Tibial nerve (tissue), 4 donors: ENCODE results near the gene TENM4. TPM values are rescaled to one million over a fixed set of nuclear protein-coding genes. Genes with fewer than 3 reads are reported as not detected.

ENCODE experiments used
- DNase-seq, 2 donors: peaks; one replicate each; pipeline ENCODE4 v3.0.0-alpha.2; 2019; ENCODE audit warnings: low spot score in 2 of 2
- H3K27ac ChIP-seq, 4 donors: fragments of 200-600 bp; sonication (generic) in 3 of 4; one replicate each; pipeline ENCODE4 v1.5.1; 2017 to 2019; ENCODE audit warnings: mild to moderate bottlenecking in 1 of 4
- H3K27me3 ChIP-seq, 2 donors: fragments of 200-600 bp; sonication (generic) in 1 of 2; one replicate each; pipeline versions ENCODE4 v1.5.1 to v1.6.0; 2017 to 2019
- H3K36me3 ChIP-seq, 3 donors: fragments of 200-600 bp; sonication (generic); one replicate each; pipeline ENCODE4 v1.5.1; 2018 to 2019
- H3K4me1 ChIP-seq, 4 donors: fragments of 200-600 bp; sonication (generic) in 3 of 4; one replicate each; pipeline ENCODE4 v1.5.1; 2017 to 2019
- H3K4me3 ChIP-seq, 4 donors: fragments of 200-600 bp; sonication (generic) in 3 of 4; one replicate each; pipeline ENCODE4 v1.5.1; 2017 to 2019; ENCODE audit warnings: mild to moderate bottlenecking in 1 of 4, moderate library complexity in 1 of 4
- H3K9me3 ChIP-seq, 4 donors: fragments of 200-600 bp; sonication (generic) in 3 of 4; one replicate each; pipeline ENCODE4 v1.5.1; 2017 to 2019
- CTCF ChIP-seq, 5 experiments: fragments of 200-600 bp in 3 of 5; fragments of 450-650 bp in 2 of 5; sonication (generic) in 3 of 5; IDR thresholded peaks; one replicate each; pipeline ENCODE4 v1.5.1; 2016 to 2019; ENCODE audit warnings: antibody characterized with exemption in 5 of 5, mild to moderate bottlenecking in 3 of 5, moderate library complexity in 2 of 5
- EP300 ChIP-seq, 2 donors: sonication (generic); formaldehyde crosslinking; IDR thresholded peaks; one replicate each; pipeline ENCODE4 v1.6.1; 2017; ENCODE audit warnings: antibody characterized with exemption in 2 of 2, mild to moderate bottlenecking in 1 of 2
- POLR2A ChIP-seq, 2 donors: fragments of 450-650 bp; IDR thresholded peaks; one replicate each; pipeline ENCODE4 v1.6.1; 2017; ENCODE audit warnings: antibody characterized with exemption in 2 of 2, mild to moderate bottlenecking in 2 of 2, moderate library complexity in 2 of 2
- WGBS, 2 donors: methylation state at CpG; one replicate each; pipeline ENCODE4 v1.1.5; 2018; 5-methylcytosine and 5-hydroxymethylcytosine counted together
- total RNA-seq, 4 donors: library from RNA; depleted of rRNA; stranded (reverse); fragments of >200 nt; gene quantifications; one replicate each; pipeline ENCODE4 v1.1.0, GENCODE V29; 2016

TENM4 gene
- total RNA-seq, 4 donors from 2014 or later, result 15.3 to 36.3 (median 19.6) TPM

- Histone ChIP-seq H3K36me3 (no peaks in the 10 kb centered on the region), H3K27ac (no peak overlapping the region), H3K27me3 (no peaks in the 10 kb centered on the region), H3K9me3 (no peaks in the 10 kb centered on the region), H3K4me1 (no peaks in the 10 kb centered on the region), H3K4me3 (no peak overlapping the region)
- DNase-seq, result no peak
- TF ChIP-seq POLR2A (IDR thresholded peaks at IDR 0.05), result no peak
- TF ChIP-seq EP300 (IDR thresholded peaks at IDR 0.05), result no peak
- no peak for TF ChIP-seq CTCF (IDR thresholded peaks at IDR 0.05)
- WGBS, 2 donors, result 80 to 83% methylated on average over 9 of the region's 9 CpGs
These were observed 792.6 kb downstream of the TENM4 start for GRCh38 chr11:78647986-78648875.

- 85 to 93% methylated on average over 6 of the region's 6 CpGs for WGBS, 2 donors
- Histone ChIP-seq H3K9me3 (no peaks in the 10 kb centered on the region), H3K4me3 (no peak overlapping the region), H3K27me3 (no peaks in the 10 kb centered on the region), H3K27ac (no peak overlapping the region), H3K36me3 (no peaks in the 10 kb centered on the region), H3K4me1 (no peaks in the 10 kb centered on the region)
- no peak for DNase-seq
- TF ChIP-seq CTCF (IDR thresholded peaks at IDR 0.05) (no peak), POLR2A (IDR thresholded peaks at IDR 0.05) (no peak), EP300 (IDR thresholded peaks at IDR 0.05) (no peak)
These were observed 793.4 kb downstream of the TENM4 start for GRCh38 chr11:78647266-78647915.

GRCh38 chr11:78646564-78647185 lies 794.2 kb downstream of the TENM4 start:
- 25 to 28% methylated on average over 7 of the region's 7 CpGs for WGBS, 2 donors
- Histone ChIP-seq H3K27me3 (no peaks in the 10 kb centered on the region), H3K27ac (no peak overlapping the region), H3K9me3 (no peaks in the 10 kb centered on the region), H3K4me1 (no peaks in the 10 kb centered on the region), H3K4me3 (no peak overlapping the region), H3K36me3 (no peaks in the 10 kb centered on the region)
- DNase-seq, result peak; percentile 26 to 52
- TF ChIP-seq CTCF (IDR thresholded peaks at IDR 0.05) (peak; percentile 53 to 73 (median 64)), EP300 (IDR thresholded peaks at IDR 0.05) (no peak)

GRCh38 chr11:78645226-78646202 lies 795.3 kb downstream of the TENM4 start:
- 37 to 38% methylated on average over 5 of the region's 5 CpGs for WGBS, 2 donors

More at GRCh38 chr11:78645226-78646202, 795.3 kb downstream of the TENM4 start:
- DNase-seq, result peak; percentile 52 to 79
- Histone ChIP-seq H3K27me3 (no peaks in the 10 kb centered on the region), H3K4me3 (no peak overlapping the region), H3K9me3 (no peaks in the 10 kb centered on the region), H3K27ac (no peak overlapping the region), H3K36me3 (no peaks in the 10 kb centered on the region), H3K4me1 (no peaks in the 10 kb centered on the region)
- TF ChIP-seq POLR2A (IDR thresholded peaks at IDR 0.05) (no peak), EP300 (IDR thresholded peaks at IDR 0.05) (no peak), CTCF (IDR thresholded peaks at IDR 0.05) (peak; percentile 87 to 92 (median 88))
